ENCODE data around the gene BDKRB1. TPM values are rescaled to one million over a fixed set of nuclear protein-coding genes. Genes with fewer than 3 reads are reported as not detected.

Gene BDKRB1
- total RNA-seq, 6 experiments from 2014 or later: 0.31 TPM; not detected in 5

- 67% methylated on average over 4 of the region's 8 CpGs for WGBS (ENCODE audit: insufficient coverage, low coverage, low lambda C conversion rate, missing lambda C conversion rate)
- H3K36me3 ChIP-seq: no peaks in the 10 kb centered on the region
- H3K27me3 ChIP-seq: no peaks in the 10 kb centered on the region
- TF ChIP-seq POLR2A (IDR thresholded peaks at IDR 0.05) (no peak), CTCF (IDR thresholded peaks at IDR 0.05) (no peak)
- no peak overlapping the region for H3K4me3 ChIP-seq
- H3K4me1 ChIP-seq: no peaks in the 10 kb centered on the region
- no peak overlapping the region for H3K27ac ChIP-seq
- DNase-seq (no peak), ATAC-seq (no peak)
- H3K9me3 ChIP-seq: no peaks in the 10 kb centered on the region
- intact Hi-C loops (cut with DNase I): no loop called here
Observed at GRCh38 chr14:96221841-96222240, 34.2 kb upstream of the BDKRB1 start.

GRCh38 chr14:96224480-96225096 is 31.4 kb upstream of the BDKRB1 start:
- Histone ChIP-seq H3K36me3 (no peaks in the 10 kb centered on the region), H3K27ac (no peak overlapping the region), H3K4me1 (no peaks in the 10 kb centered on the region), H3K9me3 (no peaks in the 10 kb centered on the region), H3K27me3 (no peaks in the 10 kb centered on the region), H3K4me3 (no peak overlapping the region)
- ATAC-seq (no peak), DNase-seq (no peak)
- 63% methylated on average over 4 of the region's 8 CpGs for WGBS (ENCODE audit: insufficient coverage, low coverage, low lambda C conversion rate, missing lambda C conversion rate)
- intact Hi-C loops (cut with DNase I): no loop called here
- TF ChIP-seq POLR2A (IDR thresholded peaks at IDR 0.05) (no peak), CTCF (IDR thresholded peaks at IDR 0.05) (no peak)

GRCh38 chr14:96225213-96225612 is 30.8 kb upstream of the BDKRB1 start:
- H3K27ac ChIP-seq: no peak overlapping the region
- WGBS (ENCODE audit: insufficient coverage, low coverage, low lambda C conversion rate, missing lambda C conversion rate): 82% methylated on average over 4 of the region's 5 CpGs
- ATAC-seq (no peak), DNase-seq (no peak)
- intact Hi-C loops (cut with DNase I): no loop called here
- H3K36me3 ChIP-seq: no peaks in the 10 kb centered on the region
- H3K27me3 ChIP-seq: no peaks in the 10 kb centered on the region
- TF ChIP-seq POLR2A (IDR thresholded peaks at IDR 0.05) (no peak), CTCF (IDR thresholded peaks at IDR 0.05) (no peak)
- H3K9me3 ChIP-seq: no peaks in the 10 kb centered on the region
- H3K4me3 ChIP-seq: no peak overlapping the region
- no peaks in the 10 kb centered on the region for H3K4me1 ChIP-seq

GRCh38 chr14:96225745-96226151 is 30.3 kb upstream of the BDKRB1 start:
- WGBS (ENCODE audit: insufficient coverage, low coverage, low lambda C conversion rate, missing lambda C conversion rate): 26% methylated on average over 3 of the region's 5 CpGs
- no peak for ATAC-seq
- TF ChIP-seq CTCF (IDR thresholded peaks at IDR 0.05) (no peak), POLR2A (IDR thresholded peaks at IDR 0.05) (no peak)
- no peaks in the 10 kb centered on the region for H3K4me1 ChIP-seq
- H3K4me3 ChIP-seq: no peak overlapping the region
- H3K27me3 ChIP-seq: no peaks in the 10 kb centered on the region
- no peak for DNase-seq
- no peaks in the 10 kb centered on the region for H3K36me3 ChIP-seq
- no peaks in the 10 kb centered on the region for H3K9me3 ChIP-seq
- H3K27ac ChIP-seq: no peak overlapping the region
- intact Hi-C loops (cut with DNase I): no loop called here

GRCh38 chr14:96227428-96227827 is 28.6 kb upstream of the BDKRB1 start:
- Histone ChIP-seq H3K9me3 (no peaks in the 10 kb centered on the region), H3K27ac (no peak overlapping the region), H3K4me3 (no peak overlapping the region), H3K27me3 (no peaks in the 10 kb centered on the region), H3K4me1 (no peaks in the 10 kb centered on the region), H3K36me3 (no peaks in the 10 kb centered on the region)
- intact Hi-C loops (cut with DNase I): no loop called here
- DNase-seq (no peak), ATAC-seq (no peak)
- 80% methylated on average over 1 of the region's 7 CpGs for WGBS (ENCODE audit: insufficient coverage, low coverage, low lambda C conversion rate, missing lambda C conversion rate)
- TF ChIP-seq CTCF (IDR thresholded peaks at IDR 0.05) (no peak), POLR2A (IDR thresholded peaks at IDR 0.05) (no peak)
